GM19043 (cell line): ENCODE results near the gene PCDHB15.
"Not testable (repeated sequence)": the region's sequence is repeated elsewhere in the genome, so short reads cannot be mapped to it uniquely, and the experiment has no call there.

Experiments
- ATAC-seq: cut with Tn5 transposase; IDR thresholded peaks from one replicate; pipeline ENCODE4 v1.9.1; 2021; ENCODE audit warnings: low read depth; ENCODE audit not compliant: unreplicated experiment

Gene PCDHB15

DNA sequence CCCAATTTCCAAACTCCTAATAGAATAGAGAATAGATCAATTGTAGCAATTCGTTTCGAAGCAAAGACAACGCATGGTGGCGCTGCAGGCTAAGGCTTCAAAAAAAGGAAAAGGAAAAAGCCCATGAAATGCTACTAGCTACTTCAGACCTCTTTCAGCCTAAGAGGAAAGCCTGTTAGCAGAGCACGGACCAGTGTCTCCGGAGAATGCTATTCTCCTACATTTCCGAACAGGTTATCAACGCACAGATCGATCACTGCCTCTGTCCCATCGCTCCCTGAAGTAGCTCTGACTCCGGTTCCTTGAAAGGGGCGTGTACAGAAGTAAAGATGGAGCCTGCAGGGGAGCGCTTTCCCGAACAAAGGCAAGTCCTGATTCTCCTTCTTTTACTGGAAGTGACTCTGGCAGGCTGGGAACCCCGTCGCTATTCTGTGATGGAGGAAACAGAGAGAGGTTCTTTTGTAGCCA, at the start of gene PCDHB15:
TSS of gene PCDHB15 (plus strand) at position 146 of the 468 bp plus-strand sequence. CDS start at position 330, 184 bp downstream.
- ATAC-seq: no peak

DNA sequence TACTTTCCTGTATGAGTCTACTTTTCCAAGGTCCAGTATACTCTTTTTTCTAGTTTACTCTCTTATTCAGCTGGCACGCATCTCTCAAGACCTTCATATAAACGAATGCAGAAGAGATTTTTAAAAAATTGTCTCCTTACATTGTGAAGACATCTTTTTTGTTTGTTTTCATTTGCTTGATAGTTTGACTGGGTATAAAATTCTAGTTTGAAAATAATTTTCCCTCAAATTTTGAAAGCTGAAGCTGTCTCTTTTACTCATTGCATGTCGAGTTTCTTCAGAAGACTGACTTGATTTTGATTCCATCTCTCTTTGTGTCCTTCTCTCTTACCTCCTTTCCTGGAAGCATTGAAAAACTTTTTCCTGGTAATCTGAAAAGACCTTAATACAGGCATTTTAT, 48.8 kb upstream of the PCDHB15 start:
- ATAC-seq: no peak

DNA sequence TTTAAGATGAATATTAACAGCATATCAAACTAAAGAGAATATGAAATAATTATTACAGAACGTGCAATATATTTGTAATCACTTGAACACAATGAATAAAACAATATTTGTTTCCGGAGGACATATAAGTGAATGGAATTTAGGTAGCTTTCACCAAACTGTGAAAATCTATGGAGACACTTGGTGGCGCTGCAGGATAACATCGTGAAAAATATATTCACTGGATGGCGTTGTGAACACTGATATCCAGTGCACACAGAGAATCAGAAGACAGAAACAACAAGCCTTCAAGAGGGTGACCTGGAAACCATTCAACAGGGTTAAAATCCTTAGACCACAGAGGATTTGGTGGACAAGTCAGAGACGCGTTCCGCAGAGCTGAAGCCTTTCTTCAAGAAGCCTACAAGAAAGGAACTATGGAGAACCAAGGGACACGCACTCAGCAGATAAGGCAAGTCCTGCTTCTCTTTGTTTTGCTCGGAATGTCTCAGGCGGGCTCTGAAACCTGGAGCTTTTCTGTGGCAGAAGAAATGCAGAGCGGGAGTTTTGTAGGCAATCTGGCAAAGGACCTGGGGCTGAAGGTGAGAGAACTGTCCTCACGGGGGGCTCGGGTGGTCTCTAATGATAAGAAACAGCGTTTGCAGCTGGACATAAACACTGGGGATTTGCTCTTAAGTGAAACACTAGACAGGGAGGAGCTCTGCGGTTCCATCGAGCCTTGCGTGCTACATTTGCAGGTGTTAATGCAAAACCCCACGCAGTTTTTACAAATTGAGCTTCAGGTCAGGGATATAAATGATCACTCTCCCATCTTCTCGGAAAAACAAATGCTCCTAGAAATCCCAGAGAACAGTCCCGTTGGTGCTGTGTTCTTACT, 45.6 kb upstream of the PCDHB15 start, which contains the start of gene PCDHB11:
TSS of gene PCDHB11 (plus strand) at position 269 of the 877 bp plus-strand sequence. CDS start at position 417, 148 bp downstream.
- ATAC-seq: no peak

DNA sequence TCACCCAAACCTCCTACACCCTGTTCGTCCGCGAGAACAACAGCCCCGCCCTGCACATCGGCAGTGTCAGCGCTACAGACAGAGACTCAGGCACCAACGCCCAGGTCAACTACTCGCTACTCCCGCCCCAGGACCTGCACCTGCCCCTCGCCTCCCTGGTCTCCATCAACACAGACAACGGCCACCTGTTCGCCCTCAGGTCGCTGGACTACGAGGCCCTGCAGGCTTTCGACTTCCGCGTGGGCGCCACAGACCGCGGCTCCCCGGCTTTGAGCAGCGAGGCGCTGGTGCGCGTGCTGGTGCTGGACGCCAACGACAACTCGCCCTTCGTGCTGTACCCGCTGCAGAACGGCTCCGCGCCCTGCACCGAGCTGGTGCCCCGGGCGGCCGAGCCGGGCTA, 44.1 kb upstream of the PCDHB15 start:
- not testable (repeated sequence) for ATAC-seq

DNA sequence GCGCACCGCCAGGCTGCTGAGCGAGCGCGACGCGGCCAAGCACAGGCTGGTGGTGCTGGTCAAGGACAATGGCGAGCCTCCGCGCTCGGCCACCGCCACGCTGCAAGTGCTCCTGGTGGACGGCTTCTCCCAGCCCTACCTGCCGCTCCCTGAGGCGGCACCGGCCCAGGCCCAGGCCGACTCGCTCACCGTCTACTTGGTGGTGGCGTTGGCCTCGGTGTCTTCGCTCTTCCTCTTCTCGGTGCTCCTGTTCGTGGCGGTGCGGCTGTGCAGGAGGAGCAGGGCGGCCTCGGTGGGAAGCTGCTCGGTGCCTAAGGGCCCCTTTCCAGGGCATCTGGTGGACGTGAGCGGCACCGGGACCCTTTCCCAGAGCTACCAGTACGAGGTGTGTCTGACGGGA, 43.5 kb upstream of the PCDHB15 start:
- not testable (repeated sequence) for ATAC-seq

DNA sequence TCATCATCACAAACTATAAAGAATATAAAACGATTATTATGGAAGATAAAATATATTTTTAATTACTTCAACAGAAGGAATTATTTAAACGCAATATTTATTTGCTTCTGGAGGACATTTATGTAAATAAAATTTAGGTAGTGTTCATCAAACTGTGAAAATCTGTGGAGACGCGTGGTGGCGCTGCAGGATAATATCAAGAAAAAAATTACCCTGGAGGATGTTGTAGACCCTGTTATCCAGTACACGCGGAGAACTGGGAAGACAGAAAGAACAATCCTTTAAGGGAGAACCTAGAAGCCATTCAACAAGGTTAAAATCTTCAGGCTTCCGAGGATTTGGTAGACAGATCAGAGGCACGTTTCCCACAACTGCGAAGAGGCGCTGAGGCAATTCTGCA, 36.7 kb upstream of the PCDHB15 start, which contains the start of gene PCDHB12:
TSS of gene PCDHB12 (plus strand) at position 242 of the 400 bp plus-strand sequence. CDS start 189 bp downstream, outside the sequence.
- no peak for ATAC-seq

DNA sequence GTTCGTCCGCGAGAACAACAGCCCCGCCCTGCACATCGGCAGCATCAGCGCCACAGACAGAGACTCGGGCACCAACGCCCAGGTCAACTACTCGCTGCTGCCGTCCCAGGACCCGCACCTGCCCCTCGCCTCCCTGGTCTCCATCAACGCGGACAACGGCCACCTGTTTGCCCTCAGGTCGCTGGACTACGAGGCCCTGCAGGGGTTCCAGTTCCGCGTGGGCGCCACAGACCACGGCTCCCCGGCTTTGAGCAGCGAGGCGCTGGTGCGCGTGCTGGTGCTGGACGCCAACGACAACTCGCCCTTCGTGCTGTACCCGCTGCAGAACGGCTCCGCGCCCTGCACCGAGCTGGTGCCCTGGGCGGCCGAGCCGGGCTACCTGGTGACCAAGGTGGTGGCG, 34.9 kb upstream of the PCDHB15 start:
- ATAC-seq: not testable (repeated sequence)

DNA sequence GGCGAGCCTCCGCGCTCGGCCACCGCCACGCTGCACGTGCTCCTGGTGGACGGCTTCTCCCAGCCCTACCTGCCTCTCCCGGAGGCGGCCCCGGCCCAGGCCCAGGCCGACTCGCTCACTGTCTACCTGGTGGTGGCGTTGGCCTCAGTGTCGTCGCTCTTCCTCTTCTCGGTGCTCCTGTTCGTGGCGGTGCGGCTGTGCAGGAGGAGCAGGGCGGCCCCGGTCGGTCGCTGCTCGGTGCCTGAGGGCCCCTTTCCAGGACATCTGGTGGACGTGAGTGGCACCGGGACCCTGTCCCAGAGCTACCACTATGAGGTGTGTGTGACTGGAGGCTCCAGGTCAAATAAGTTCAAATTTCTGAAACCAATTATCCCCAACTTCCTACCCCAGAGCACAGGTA, 34.3 kb upstream of the PCDHB15 start:
- not testable (repeated sequence) for ATAC-seq

DNA sequence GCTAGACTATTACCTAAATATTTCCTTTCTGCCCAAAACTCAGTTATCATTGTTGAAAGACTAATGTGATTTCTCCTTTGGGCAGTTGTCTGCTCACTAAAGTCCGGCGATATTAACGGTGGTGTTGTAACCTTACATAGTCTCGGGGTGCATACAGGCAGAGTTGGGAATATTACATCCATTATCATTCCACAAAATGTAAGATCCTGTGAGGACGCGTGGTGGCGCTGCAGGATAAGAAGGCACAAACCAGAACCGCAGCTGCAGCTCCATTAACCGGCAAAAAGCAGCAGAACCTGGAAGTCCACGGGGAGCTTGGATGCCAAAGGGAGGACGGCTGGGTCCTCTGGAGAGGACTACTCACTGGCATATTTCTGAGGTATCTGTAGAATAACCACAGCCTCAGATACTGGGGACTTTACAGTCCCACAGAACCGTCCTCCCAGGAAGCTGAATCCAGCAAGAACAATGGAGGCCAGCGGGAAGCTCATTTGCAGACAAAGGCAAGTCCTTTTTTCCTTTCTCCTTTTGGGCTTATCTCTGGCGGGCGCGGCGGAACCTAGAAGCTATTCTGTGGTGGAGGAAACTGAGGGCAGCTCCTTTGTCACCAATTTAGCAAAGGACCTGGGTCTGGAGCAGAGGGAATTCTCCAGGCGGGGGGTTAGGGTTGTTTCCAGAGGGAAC, 31.4 kb upstream of the PCDHB15 start, which contains the start of gene PCDHB13:
TSS of gene PCDHB13 (plus strand) at position 264 of the 684 bp plus-strand sequence. CDS start at position 469, 205 bp downstream.
- not testable (repeated sequence) for ATAC-seq

DNA sequence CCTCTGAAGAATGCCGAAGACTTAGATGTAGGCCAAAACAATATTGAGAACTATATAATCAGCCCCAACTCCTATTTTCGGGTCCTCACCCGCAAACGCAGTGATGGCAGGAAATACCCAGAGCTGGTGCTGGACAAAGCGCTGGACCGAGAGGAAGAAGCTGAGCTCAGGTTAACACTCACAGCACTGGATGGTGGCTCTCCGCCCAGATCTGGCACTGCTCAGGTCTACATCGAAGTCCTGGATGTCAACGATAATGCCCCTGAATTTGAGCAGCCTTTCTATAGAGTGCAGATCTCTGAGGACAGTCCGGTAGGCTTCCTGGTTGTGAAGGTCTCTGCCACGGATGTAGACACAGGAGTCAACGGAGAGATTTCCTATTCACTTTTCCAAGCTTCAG, 30.6 kb upstream of the PCDHB15 start:
- ATAC-seq: not testable (repeated sequence)

DNA sequence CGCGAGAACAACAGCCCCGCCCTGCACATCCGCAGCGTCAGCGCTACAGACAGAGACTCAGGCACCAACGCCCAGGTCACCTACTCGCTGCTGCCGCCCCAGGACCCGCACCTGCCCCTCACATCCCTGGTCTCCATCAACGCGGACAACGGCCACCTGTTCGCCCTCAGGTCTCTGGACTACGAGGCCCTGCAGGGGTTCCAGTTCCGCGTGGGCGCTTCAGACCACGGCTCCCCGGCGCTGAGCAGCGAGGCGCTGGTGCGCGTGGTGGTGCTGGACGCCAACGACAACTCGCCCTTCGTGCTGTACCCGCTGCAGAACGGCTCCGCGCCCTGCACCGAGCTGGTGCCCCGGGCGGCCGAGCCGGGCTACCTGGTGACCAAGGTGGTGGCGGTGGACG, 29.7 kb upstream of the PCDHB15 start:
- ATAC-seq: not testable (repeated sequence)

DNA sequence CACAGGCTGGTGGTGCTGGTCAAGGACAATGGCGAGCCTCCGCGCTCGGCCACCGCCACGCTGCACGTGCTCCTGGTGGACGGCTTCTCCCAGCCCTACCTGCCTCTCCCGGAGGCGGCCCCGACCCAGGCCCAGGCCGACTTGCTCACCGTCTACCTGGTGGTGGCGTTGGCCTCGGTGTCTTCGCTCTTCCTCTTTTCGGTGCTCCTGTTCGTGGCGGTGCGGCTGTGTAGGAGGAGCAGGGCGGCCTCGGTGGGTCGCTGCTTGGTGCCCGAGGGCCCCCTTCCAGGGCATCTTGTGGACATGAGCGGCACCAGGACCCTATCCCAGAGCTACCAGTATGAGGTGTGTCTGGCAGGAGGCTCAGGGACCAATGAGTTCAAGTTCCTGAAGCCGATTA, 29.2 kb upstream of the PCDHB15 start:
- ATAC-seq: not testable (repeated sequence)

DNA sequence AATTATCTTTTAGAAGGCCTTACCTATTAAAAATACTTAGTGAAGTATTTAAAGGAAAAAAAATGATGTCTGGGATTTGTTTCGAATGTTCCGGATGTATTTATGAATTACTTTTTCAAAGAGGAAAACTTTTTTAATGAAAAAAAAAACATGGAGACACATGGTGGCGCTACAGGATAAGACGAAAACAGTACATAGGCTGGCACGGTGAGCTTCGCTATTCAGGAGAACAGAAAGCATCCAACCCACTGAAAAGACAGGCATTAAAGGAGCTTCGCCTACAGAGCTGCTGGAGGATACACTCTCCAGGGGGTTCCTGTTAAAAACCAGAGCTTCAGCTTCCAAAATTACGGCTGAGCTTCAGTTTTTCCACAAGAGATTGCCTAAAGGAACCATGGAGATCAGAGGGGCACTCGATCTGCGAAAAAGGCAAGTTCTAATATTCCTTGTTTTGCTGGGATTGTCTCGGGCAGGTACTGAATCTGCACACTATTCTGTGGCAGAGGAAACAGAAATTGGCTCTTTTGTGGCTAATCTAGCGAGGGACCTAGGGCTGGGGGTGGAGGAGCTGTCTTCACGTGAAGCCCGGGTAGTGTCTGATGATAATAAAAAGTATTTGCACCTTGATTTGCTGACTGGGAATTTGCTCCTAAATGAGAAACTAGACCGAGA, 21.9 kb upstream of the PCDHB15 start, which contains the start of gene PCDHB14:
TSS of gene PCDHB14 (plus strand) at position 232 of the 672 bp plus-strand sequence. CDS start at position 395, 163 bp downstream.
- ATAC-seq: no peak

DNA sequence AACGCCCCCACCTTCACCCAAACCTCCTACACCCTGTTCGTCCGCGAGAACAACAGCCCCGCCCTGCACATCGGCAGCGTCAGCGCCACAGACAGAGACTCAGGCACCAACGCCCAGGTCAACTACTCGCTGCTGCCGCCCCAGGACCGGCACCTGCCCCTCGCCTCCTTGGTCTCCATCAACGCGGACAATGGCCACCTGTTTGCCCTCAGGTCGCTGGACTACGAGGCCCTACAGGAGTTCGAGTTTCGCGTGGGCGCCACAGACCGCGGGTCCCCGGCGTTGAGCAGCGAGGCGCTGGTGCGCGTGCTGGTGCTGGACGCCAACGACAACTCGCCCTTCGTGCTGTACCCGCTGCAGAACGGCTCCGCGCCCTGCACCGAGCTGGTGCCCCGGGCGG, 20.4 kb upstream of the PCDHB15 start:
- ATAC-seq: not testable (repeated sequence)

DNA sequence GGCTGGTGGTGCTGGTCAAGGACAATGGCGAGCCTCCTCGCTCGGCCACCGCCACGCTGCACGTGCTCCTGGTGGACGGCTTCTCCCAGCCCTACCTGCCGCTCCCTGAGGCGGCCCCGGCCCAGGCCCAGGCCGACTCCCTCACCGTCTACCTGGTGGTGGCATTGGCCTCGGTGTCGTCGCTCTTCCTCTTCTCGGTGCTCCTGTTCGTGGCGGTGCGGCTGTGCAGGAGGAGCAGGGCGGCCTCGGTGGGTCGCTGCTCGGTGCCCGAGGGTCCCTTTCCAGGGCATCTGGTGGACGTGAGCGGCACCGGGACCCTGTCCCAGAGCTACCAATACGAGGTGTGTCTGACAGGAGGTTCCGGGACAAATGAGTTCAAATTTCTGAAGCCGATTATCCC, 19.8 kb upstream of the PCDHB15 start:
- ATAC-seq: not testable (repeated sequence)

DNA sequence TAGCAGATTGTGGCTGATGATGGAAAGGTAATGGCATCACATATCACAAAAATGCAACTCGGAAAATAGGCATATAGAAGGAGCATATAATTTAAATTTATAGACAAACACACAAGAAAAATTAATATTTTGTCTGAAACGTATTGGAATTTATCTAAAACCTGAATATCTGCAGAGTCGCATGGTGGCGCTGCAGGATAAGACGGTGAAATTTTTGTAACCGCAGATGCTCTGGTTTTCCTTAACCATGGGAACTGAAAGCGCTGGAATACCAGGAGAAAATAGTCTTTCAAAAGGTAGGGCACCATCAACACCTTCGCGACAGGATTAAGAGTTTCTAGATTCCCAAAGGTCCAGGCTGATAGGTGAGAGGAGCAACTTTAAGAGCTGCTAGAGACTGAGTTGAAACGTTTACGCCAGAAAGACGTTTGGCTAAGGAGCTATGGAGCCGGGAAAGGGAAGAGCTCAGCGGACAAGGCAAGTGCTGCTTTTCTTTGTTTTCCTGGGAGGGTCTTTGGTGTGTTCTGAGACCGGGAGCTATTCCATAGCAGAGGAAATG, 11.0 kb upstream of the PCDHB15 start:
- ATAC-seq: no peak

DNA sequence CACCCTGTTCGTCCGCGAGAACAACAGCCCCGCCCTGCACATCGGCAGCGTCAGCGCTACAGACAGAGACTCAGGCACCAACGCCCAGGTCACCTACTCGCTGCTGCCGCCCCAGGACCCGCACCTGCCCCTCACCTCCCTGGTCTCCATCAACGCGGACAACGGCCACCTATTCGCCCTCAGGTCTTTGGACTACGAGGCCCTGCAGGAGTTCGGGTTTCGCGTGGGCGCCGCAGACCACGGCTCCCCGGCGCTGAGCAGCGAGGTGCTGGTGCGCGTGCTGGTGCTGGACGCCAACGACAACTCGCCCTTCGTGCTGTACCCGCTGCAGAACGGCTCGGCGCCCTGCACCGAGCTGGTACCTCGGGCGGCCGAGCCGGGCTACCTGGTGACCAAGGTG, 9.3 kb upstream of the PCDHB15 start:
- not testable (repeated sequence) for ATAC-seq

DNA sequence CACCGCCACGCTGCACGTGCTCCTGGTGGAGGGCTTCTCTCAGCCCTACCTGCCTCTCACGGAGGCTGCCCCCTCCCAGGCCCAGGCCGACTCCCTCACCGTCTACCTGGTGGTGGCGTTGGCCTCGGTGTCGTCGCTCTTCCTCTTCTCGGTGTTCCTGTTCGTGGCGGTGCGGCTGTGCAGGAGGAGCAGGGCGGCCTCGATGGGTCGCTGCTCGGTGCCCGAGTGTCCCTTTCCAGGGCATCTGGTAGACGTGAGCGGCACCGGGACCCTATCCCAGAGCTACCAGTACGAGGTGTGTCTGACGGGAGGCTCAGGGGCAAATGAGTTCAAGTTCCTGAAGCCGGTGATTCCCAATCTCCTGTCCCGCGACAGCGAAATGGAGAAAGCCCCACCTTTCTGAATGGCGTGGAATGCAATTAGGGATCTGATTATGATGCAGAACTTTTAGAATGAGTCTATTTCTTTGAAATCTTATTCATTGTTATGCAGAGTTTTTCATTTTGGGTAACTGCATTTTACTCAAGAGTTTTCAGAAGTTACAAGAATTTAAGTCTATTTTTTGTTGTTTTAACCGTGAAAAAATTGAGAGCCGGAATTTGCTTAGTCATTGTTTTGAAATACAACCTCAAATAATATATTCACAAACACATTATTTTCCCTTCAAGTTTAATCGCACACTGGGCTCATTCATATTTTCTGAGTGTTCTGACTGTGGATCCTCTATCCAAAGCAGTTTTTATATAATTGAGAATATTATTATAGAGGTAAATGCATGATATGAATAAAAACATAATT, 8.5 kb upstream of the PCDHB15 start:
- no peak for ATAC-seq

DNA sequence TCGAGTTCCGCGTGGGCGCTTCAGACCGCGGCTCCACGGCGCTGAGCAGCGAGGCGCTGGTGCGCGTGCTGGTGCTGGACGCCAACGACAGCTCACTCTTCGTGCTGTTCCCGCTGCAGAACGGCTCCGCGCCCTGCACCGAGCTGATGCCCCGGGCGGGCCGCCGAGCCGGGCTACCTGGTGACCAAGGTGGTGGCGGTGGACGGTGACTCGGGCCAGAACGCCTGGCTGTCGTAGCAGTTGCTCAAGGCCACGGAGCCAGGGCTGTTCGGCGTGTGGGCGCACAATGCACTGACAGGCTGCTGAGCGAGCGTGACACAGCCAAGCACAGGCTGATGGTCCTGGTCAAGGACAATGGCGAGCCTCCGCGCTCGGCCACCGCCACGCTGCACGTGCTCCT, 3.7 kb upstream of the PCDHB15 start:
- ATAC-seq: no peak
